Endodermal cell (in vitro differentiated cells): ENCODE data around the gene MAB21L3. TPM values are rescaled to one million over a fixed set of nuclear protein-coding genes. Genes with fewer than 3 reads are reported as not detected.

Source experiments
- DNase-seq: peaks from one replicate; pipeline ENCODE4 v3.0.0-alpha.2; 2017
- H3K27ac ChIP-seq: 2 replicates; pipeline ENCODE4 v1.5.1; 2013; ENCODE audit warnings: mild to moderate bottlenecking, low read depth, low read length, moderate library complexity
- H3K27me3 ChIP-seq: 2 replicates; pipeline ENCODE4 v1.6.1; 2013; ENCODE audit warnings: mild to moderate bottlenecking, low read length, moderate library complexity; ENCODE audit not compliant: insufficient read depth, control insufficient read depth, poor library complexity, severe bottlenecking
- H3K36me3 ChIP-seq: 2 replicates; pipeline ENCODE4 v1.7.0; 2013; ENCODE audit warnings: mild to moderate bottlenecking, low read length, moderate library complexity; ENCODE audit not compliant: control insufficient read depth, insufficient read depth
- H3K4me1 ChIP-seq: one replicate; pipeline ENCODE4 v1.7.0; 2013; ENCODE audit warnings: low read length; ENCODE audit not compliant: control insufficient read depth, insufficient read depth
- H3K4me3 ChIP-seq: 2 replicates; pipeline ENCODE4 v1.5.1; 2013; ENCODE audit warnings: mild to moderate bottlenecking, low read length, moderate library complexity
- H3K9ac ChIP-seq: 2 replicates; pipeline ENCODE4 v1.6.1; 2013; ENCODE audit warnings: mild to moderate bottlenecking, low read length, moderate library complexity; ENCODE audit not compliant: poor library complexity, severe bottlenecking; ENCODE audit errors: extremely low read depth
- H3K9me3 ChIP-seq: 2 replicates; pipeline ENCODE4 v1.6.1; 2013; ENCODE audit warnings: mild to moderate bottlenecking, low read length, moderate library complexity; ENCODE audit not compliant: control insufficient read depth
- H3K27ac Mint-ChIP-seq: 2 replicates; pipeline ENCODE4 v1.8.0; 2020; ENCODE audit warnings: mixed read lengths
- H3K27me3 Mint-ChIP-seq: 2 replicates; pipeline ENCODE4 v1.8.0; 2021; ENCODE audit warnings: mild to moderate bottlenecking, mixed read lengths; ENCODE audit not compliant: insufficient read depth
- H3K36me3 Mint-ChIP-seq: 2 replicates; pipeline ENCODE4 v1.8.0; 2020; ENCODE audit warnings: low read depth, mixed read lengths
- H3K4me1 Mint-ChIP-seq: 2 replicates; pipeline ENCODE4 v1.8.0; 2020; ENCODE audit warnings: mixed read lengths
- H3K4me3 Mint-ChIP-seq: 2 replicates; pipeline ENCODE4 v1.8.0; 2020; ENCODE audit warnings: mild to moderate bottlenecking, moderate library complexity, mixed read lengths
- H3K9me3 Mint-ChIP-seq: 2 replicates; pipeline ENCODE4 v1.8.0; 2020; ENCODE audit warnings: mild to moderate bottlenecking, mixed read lengths
- CTCF ChIP-seq: fragments of 200-600 bp; sonication (generic); conservative IDR thresholded peaks from 2 replicates; pipeline ENCODE4 v1.5.0; 2021; ENCODE audit warnings: antibody characterized with exemption, mild to moderate bottlenecking
- WGBS, 2 experiments: methylation state at CpG; one replicate each; pipeline versions ENCODE4 v1.1.5 to v1.1.7; 2013; ENCODE audit warnings: missing lambda C conversion rate in 2 of 2, mixed read lengths in 1 of 2; ENCODE audit not compliant: insufficient coverage in 1 of 2, insufficient read length in 1 of 2; 5-methylcytosine and 5-hydroxymethylcytosine counted together
- total RNA-seq, 2 donors: library from RNA; stranded (reverse); fragmentation: NEBNext Ultra II Directional in 1 of 2; extraction: Animal tissue kit (Norgen Biotek cat#: 25700) in 1 of 2; gene quantifications; 2 replicates in 1 of 2; 3 replicates in 1 of 2; pipeline ENCODE4 v1.2.1, GENCODE V29; 2021

The MAB21L3 gene
- total RNA-seq, 2 donors from 2014 or later, result 0.09 TPM; not detected in 1

GRCh38 chr1:116168277-116169032 is 57.3 kb downstream of the MAB21L3 start:
- DNase-seq, result peak; percentile 90
- Histone ChIP-seq H3K9ac (no peak overlapping the region), H3K36me3 (no peaks in the 10 kb centered on the region), H3K9me3 (no peaks in the 10 kb centered on the region), H3K27me3 (peaks cover 35% of the 10 kb centered on the region), H3K4me3 (peak overlapping the region; percentile 70), H3K4me1 (no peaks in the 10 kb centered on the region), H3K27ac (peak overlapping the region; percentile 74)
- Mint-ChIP-seq H3K36me3 (no peaks in the 10 kb centered on the region), H3K27ac (peak overlapping the region; percentile 74), H3K4me3 (peak overlapping the region; percentile 74), H3K27me3 (peaks cover 39% of the 10 kb centered on the region), H3K9me3 (no peaks in the 10 kb centered on the region), H3K4me1 (peaks cover 26% of the 10 kb centered on the region)
- TF ChIP-seq CTCF, result peak; percentile 99
- 19% methylated on average over 15 to 42 of the region's 42 CpGs for WGBS, 2 experiments

GRCh38 chr1:116169898-116170297 is 58.7 kb downstream of the MAB21L3 start:
- H3K27me3 ChIP-seq, result peaks cover 39% of the 10 kb centered on the region
- H3K4me1 ChIP-seq, result no peaks in the 10 kb centered on the region
- H3K4me1 Mint-ChIP-seq, result peaks cover 26% of the 10 kb centered on the region
- H3K27ac ChIP-seq, result no peak overlapping the region
- DNase-seq, result no peak
- no peak overlapping the region for H3K9ac ChIP-seq
- TF ChIP-seq CTCF, result no peak
- H3K27ac Mint-ChIP-seq, result no peak overlapping the region
- peaks cover 38% of the 10 kb centered on the region for H3K27me3 Mint-ChIP-seq
- H3K36me3 Mint-ChIP-seq, result no peaks in the 10 kb centered on the region
- no peak overlapping the region for H3K4me3 ChIP-seq
- H3K9me3 Mint-ChIP-seq, result no peaks in the 10 kb centered on the region
- no peaks in the 10 kb centered on the region for H3K36me3 ChIP-seq
- H3K9me3 ChIP-seq, result no peaks in the 10 kb centered on the region
- WGBS, 2 experiments, result 87 to 93% methylated on average over 3 to 7 of the region's 7 CpGs
- H3K4me3 Mint-ChIP-seq, result no peak overlapping the region

GRCh38 chr1:116170721-116171589 is 59.8 kb downstream of the MAB21L3 start:
- no peaks in the 10 kb centered on the region for H3K36me3 ChIP-seq
- no peak for TF ChIP-seq CTCF
- H3K27me3 ChIP-seq, result peaks cover 39% of the 10 kb centered on the region
- H3K27ac Mint-ChIP-seq, result no peak overlapping the region
- no peak overlapping the region for H3K27ac ChIP-seq
- 96 to 100% methylated on average over 1 to 4 of the region's 6 CpGs for WGBS, 2 experiments
- no peak overlapping the region for H3K9ac ChIP-seq
- peaks cover 26% of the 10 kb centered on the region for H3K4me1 Mint-ChIP-seq
- peaks cover 37% of the 10 kb centered on the region for H3K27me3 Mint-ChIP-seq
- H3K4me3 ChIP-seq, result no peak overlapping the region
- H3K4me3 Mint-ChIP-seq, result no peak overlapping the region
- no peaks in the 10 kb centered on the region for H3K9me3 ChIP-seq
- no peaks in the 10 kb centered on the region for H3K9me3 Mint-ChIP-seq
- no peak for DNase-seq
- H3K36me3 Mint-ChIP-seq, result no peaks in the 10 kb centered on the region
- no peaks in the 10 kb centered on the region for H3K4me1 ChIP-seq
